ENCODE data around the gene FTCD.
"Not testable (repeated sequence)": the region's sequence is repeated elsewhere in the genome, so short reads cannot be mapped to it uniquely, and the experiment has no call there.

Gene FTCD

GRCh38 chr21:46145840-46146691, 9.3 kb downstream of the FTCD start:
- Histone ChIP-seq H3K36me3 (ENCODE audit: control insufficient read depth, insufficient read depth, low read length) (no peaks in the 10 kb centered on the region), H3K4me3 (ENCODE audit: insufficient read depth, low read depth, low read length, poor library complexity, severe bottlenecking) (no peak overlapping the region)

GRCh38 chr21:46145159-46145839, 10.1 kb downstream of the FTCD start:
- DNase-seq = no peak
- no peaks in the 10 kb centered on the region for H3K27me3 ChIP-seq (replicated peaks; ENCODE audit: control insufficient read depth, insufficient read depth, low read length, poor library complexity, severe bottlenecking)
- no peaks in the 10 kb centered on the region for H3K4me1 ChIP-seq (ENCODE audit: control insufficient read depth, insufficient read depth, low read length, poor library complexity, severe bottlenecking)
- H3K36me3 ChIP-seq (ENCODE audit: control insufficient read depth, insufficient read depth, low read length) = no peaks in the 10 kb centered on the region
- H3K9me3 ChIP-seq (ENCODE audit: control insufficient read depth, low read length) = no peaks in the 10 kb centered on the region
- no peak overlapping the region for H3K27ac ChIP-seq (ENCODE audit: insufficient read depth, low read length, poor library complexity, severe bottlenecking)
- H3K4me3 ChIP-seq (ENCODE audit: insufficient read depth, low read depth, low read length, poor library complexity, severe bottlenecking) = no peak overlapping the region

More at GRCh38 chr21:46145840-46146691, 9.3 kb downstream of the FTCD start:
- DNase-seq = no peak
- no peaks in the 10 kb centered on the region for H3K4me1 ChIP-seq (ENCODE audit: control insufficient read depth, insufficient read depth, low read length, poor library complexity, severe bottlenecking)
- H3K27me3 ChIP-seq (replicated peaks; ENCODE audit: control insufficient read depth, insufficient read depth, low read length, poor library complexity, severe bottlenecking) = no peaks in the 10 kb centered on the region
- no peaks in the 10 kb centered on the region for H3K9me3 ChIP-seq (ENCODE audit: control insufficient read depth, low read length)
- no peak overlapping the region for H3K27ac ChIP-seq (ENCODE audit: insufficient read depth, low read length, poor library complexity, severe bottlenecking)

- H3K27me3 ChIP-seq (replicated peaks; ENCODE audit: control insufficient read depth, insufficient read depth, low read length, poor library complexity, severe bottlenecking) = no peaks in the 10 kb centered on the region
- H3K4me1 ChIP-seq (ENCODE audit: control insufficient read depth, insufficient read depth, low read length, poor library complexity, severe bottlenecking) = no peaks in the 10 kb centered on the region
- DNase-seq = no peak
Measured at GRCh38 chr21:46144464-46145070, 10.8 kb downstream of the FTCD start.

GRCh38 chr21:46142582-46143473, 12.6 kb downstream of the FTCD start:
- H3K36me3 ChIP-seq (ENCODE audit: control insufficient read depth, insufficient read depth, low read length) = no peaks in the 10 kb centered on the region
- DNase-seq = no peak
- H3K27me3 ChIP-seq (replicated peaks; ENCODE audit: control insufficient read depth, insufficient read depth, low read length, poor library complexity, severe bottlenecking) = no peaks in the 10 kb centered on the region
- H3K9me3 ChIP-seq (ENCODE audit: control insufficient read depth, low read length) = no peaks in the 10 kb centered on the region
- H3K4me3 ChIP-seq (ENCODE audit: insufficient read depth, low read depth, low read length, poor library complexity, severe bottlenecking) = no peak overlapping the region
- H3K27ac ChIP-seq (ENCODE audit: insufficient read depth, low read length, poor library complexity, severe bottlenecking) = no peak overlapping the region
- H3K4me1 ChIP-seq (ENCODE audit: control insufficient read depth, insufficient read depth, low read length, poor library complexity, severe bottlenecking) = no peaks in the 10 kb centered on the region

More at GRCh38 chr21:46144464-46145070, 10.8 kb downstream of the FTCD start:
- Histone ChIP-seq H3K4me3 (ENCODE audit: insufficient read depth, low read depth, low read length, poor library complexity, severe bottlenecking) (no peak overlapping the region), H3K9me3 (ENCODE audit: control insufficient read depth, low read length) (no peaks in the 10 kb centered on the region), H3K36me3 (ENCODE audit: control insufficient read depth, insufficient read depth, low read length) (no peaks in the 10 kb centered on the region), H3K27ac (ENCODE audit: insufficient read depth, low read length, poor library complexity, severe bottlenecking) (no peak overlapping the region)

- DNase-seq = no peak
- Histone ChIP-seq H3K27ac (ENCODE audit: insufficient read depth, low read length, poor library complexity, severe bottlenecking) (no peak overlapping the region), H3K4me3 (ENCODE audit: insufficient read depth, low read depth, low read length, poor library complexity, severe bottlenecking) (no peak overlapping the region), H3K9me3 (ENCODE audit: control insufficient read depth, low read length) (no peaks in the 10 kb centered on the region), H3K36me3 (ENCODE audit: control insufficient read depth, insufficient read depth, low read length) (no peaks in the 10 kb centered on the region), H3K4me1 (ENCODE audit: control insufficient read depth, insufficient read depth, low read length, poor library complexity, severe bottlenecking) (no peaks in the 10 kb centered on the region), H3K27me3 (replicated peaks; ENCODE audit: control insufficient read depth, insufficient read depth, low read length, poor library complexity, severe bottlenecking) (no peaks in the 10 kb centered on the region)
Measured at GRCh38 chr21:46141767-46142581, 13.4 kb downstream of the FTCD start.

GRCh38 chr21:46140352-46141003, 14.9 kb downstream of the FTCD start:
- not testable (repeated sequence) for H3K4me3 ChIP-seq (ENCODE audit: insufficient read depth, low read depth, low read length, poor library complexity, severe bottlenecking); H3K27ac ChIP-seq (ENCODE audit: insufficient read depth, low read length, poor library complexity, severe bottlenecking); H3K36me3 ChIP-seq (ENCODE audit: control insufficient read depth, insufficient read depth, low read length); DNase-seq; H3K9me3 ChIP-seq (ENCODE audit: control insufficient read depth, low read length); H3K4me1 ChIP-seq (ENCODE audit: control insufficient read depth, insufficient read depth, low read length, poor library complexity, severe bottlenecking); H3K27me3 ChIP-seq (replicated peaks; ENCODE audit: control insufficient read depth, insufficient read depth, low read length, poor library complexity, severe bottlenecking)

GRCh38 chr21:46139686-46140085, 15.7 kb downstream of the FTCD start:
- Histone ChIP-seq H3K36me3 (ENCODE audit: control insufficient read depth, insufficient read depth, low read length) (no peaks in the 10 kb centered on the region), H3K27me3 (replicated peaks; ENCODE audit: control insufficient read depth, insufficient read depth, low read length, poor library complexity, severe bottlenecking) (no peaks in the 10 kb centered on the region), H3K27ac (ENCODE audit: insufficient read depth, low read length, poor library complexity, severe bottlenecking) (no peak overlapping the region), H3K4me1 (ENCODE audit: control insufficient read depth, insufficient read depth, low read length, poor library complexity, severe bottlenecking) (no peaks in the 10 kb centered on the region), H3K9me3 (ENCODE audit: control insufficient read depth, low read length) (no peaks in the 10 kb centered on the region), H3K4me3 (ENCODE audit: insufficient read depth, low read depth, low read length, poor library complexity, severe bottlenecking) (no peak overlapping the region)
- no peak for DNase-seq

- H3K9me3 ChIP-seq (ENCODE audit: control insufficient read depth, low read length) = no peaks in the 10 kb centered on the region
- no peak for DNase-seq
- H3K27ac ChIP-seq (ENCODE audit: insufficient read depth, low read length, poor library complexity, severe bottlenecking) = no peak overlapping the region
- no peak overlapping the region for H3K4me3 ChIP-seq (ENCODE audit: insufficient read depth, low read depth, low read length, poor library complexity, severe bottlenecking)
- no peaks in the 10 kb centered on the region for H3K36me3 ChIP-seq (ENCODE audit: control insufficient read depth, insufficient read depth, low read length)
- no peaks in the 10 kb centered on the region for H3K27me3 ChIP-seq (replicated peaks; ENCODE audit: control insufficient read depth, insufficient read depth, low read length, poor library complexity, severe bottlenecking)
- no peaks in the 10 kb centered on the region for H3K4me1 ChIP-seq (ENCODE audit: control insufficient read depth, insufficient read depth, low read length, poor library complexity, severe bottlenecking)
Measured at GRCh38 chr21:46138383-46138970, 16.9 kb downstream of the FTCD start.
